ENCODE results near the gene OPCML. TPM values are rescaled to one million over a fixed set of nuclear protein-coding genes. Genes with fewer than 3 reads are reported as not detected.

Gene OPCML
- total and polyA plus RNA-seq, 2 of the 13 experiments (the other 11 are each of a cell fraction or from before 2014, with no cell fraction given): not detected

DNA sequence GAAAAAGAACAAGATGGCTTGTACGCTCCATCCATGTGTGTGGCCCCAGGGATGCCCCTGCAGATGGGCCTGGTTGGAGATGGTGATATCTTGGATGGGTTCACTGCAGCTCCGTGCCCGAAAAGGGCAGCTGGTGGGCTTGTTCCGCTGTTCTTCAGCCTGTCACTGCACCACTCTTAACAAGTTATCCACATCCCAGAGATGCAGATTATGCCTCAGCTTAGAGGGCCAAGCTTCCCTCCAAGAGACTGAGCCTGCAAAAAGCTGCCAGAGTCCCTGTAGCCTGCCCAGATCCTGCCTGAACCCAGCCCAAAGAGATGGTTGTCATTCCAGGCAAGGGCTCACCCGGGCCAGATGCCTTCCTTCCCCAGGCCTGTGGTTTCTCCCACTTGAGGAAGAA, 308.0 kb downstream of the OPCML start:
- Histone ChIP-seq H3K27ac (ENCODE audit: extremely low read length, insufficient read depth, low read length) (no peak overlapping the region), H4K20me1 (ENCODE audit: insufficient read depth, low read length) (no peaks in the 10 kb centered on the region), H3K36me3 (replicated peaks in 1 of 2; ENCODE audit: control insufficient read depth in 1 of 2, insufficient read depth in 2 of 2, low read length in 2 of 2) (no peaks in the 10 kb centered on the region), H3K4me3 (replicated peaks in 1 of 3; ENCODE audit: insufficient read depth in 1 of 3, low read depth in 2 of 3, low read length in 3 of 3) (no peak overlapping the region), H3K27me3 (ENCODE audit: control insufficient read depth in 1 of 2, insufficient read depth in 2 of 2, low read length in 2 of 2) (peaks cover 2 to 35% of the 10 kb centered on the region in 2 experiments; a peak in 4 of 5 replicates), H3K4me2 (ENCODE audit: low read depth, low read length) (no peak overlapping the region), H3K9ac (ENCODE audit: insufficient read depth, low read depth, low read length) (no peak overlapping the region), H3K4me1 (ENCODE audit: insufficient read depth, low read length) (no peaks in the 10 kb centered on the region), H3K9me3 (ENCODE audit: low read length) (no peaks in the 10 kb centered on the region), H3K79me2 (ENCODE audit: insufficient read depth, low read length) (no peaks in the 10 kb centered on the region), H2AFZ (ENCODE audit: low read length) (no peak overlapping the region)
- ChIA-PET CTCF (ENCODE audit: low intra/inter-chr PET ratio, low total read pairs) (no interaction called here), POLR2A (no interaction called here)
- 0% methylated on average over 1 of the region's 5 CpGs for WGBS (ENCODE audit: low lambda C conversion rate)
- intact Hi-C loops (cut with micrococcal nuclease; ENCODE audit: unreplicated experiment) (no loop called here), in situ Hi-C loops (cut with HindIII; ENCODE audit: extremely low pct_ligation_motif_present, low pct_unique_long_range_greater_than_20kb) (no loop called here)
- DNase-seq (ENCODE audit: low spot score) (no peak), FAIRE-seq (no peak), ATAC-seq (no peak)
- TF ChIP-seq ZNF746 (CRISPR knock-in tag; IDR thresholded peaks at IDR 0.05): no peak
- TF ChIP-seq IKZF4 (CRISPR knock-in tag; IDR thresholded peaks at IDR 0.05; ENCODE audit: borderline replicate concordance, low read depth, not compliant biosample characterization): no peak
- TF ChIP-seq, protein P1, sequence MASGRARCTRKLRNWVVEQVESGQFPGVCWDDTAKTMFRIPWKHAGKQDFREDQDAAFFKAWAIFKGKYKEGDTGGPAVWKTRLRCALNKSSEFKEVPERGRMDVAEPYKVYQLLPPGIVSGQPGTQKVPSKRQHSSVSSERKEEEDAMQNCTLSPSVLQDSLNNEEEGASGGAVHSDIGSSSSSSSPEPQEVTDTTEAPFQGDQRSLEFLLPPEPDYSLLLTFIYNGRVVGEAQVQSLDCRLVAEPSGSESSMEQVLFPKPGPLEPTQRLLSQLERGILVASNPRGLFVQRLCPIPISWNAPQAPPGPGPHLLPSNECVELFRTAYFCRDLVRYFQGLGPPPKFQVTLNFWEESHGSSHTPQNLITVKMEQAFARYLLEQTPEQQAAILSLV (CRISPR knock-in tag; IDR thresholded peaks at IDR 0.05; ENCODE audit: borderline replicate concordance): no peak
- TF ChIP-seq FOXJ3 (CRISPR knock-in tag; IDR thresholded peaks at IDR 0.05; ENCODE audit: borderline replicate concordance): no peak
- TF ChIP-seq, protein P2, sequence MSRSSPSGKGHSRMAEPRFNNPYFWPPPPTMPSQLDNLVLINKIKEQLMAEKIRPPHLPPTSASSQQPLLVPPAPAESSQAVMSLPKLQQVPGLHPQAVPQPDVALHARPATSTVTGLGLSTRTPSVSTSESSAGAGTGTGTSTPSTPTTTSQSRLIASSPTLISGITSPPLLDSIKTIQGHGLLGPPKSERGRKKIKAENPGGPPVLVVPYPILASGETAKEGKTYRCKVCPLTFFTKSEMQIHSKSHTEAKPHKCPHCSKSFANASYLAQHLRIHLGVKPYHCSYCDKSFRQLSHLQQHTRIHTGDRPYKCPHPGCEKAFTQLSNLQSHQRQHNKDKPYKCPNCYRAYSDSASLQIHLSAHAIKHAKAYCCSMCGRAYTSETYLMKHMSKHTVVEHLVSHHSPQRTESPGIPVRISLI (CRISPR knock-in tag; IDR thresholded peaks at IDR 0.05; ENCODE audit: borderline replicate concordance): no peak
- TF ChIP-seq NFE2L2 (IDR thresholded peaks at IDR 0.05; ENCODE audit: low read length): no peak
- no TSS peak for BruUV-seq (replicated peaks)

All from HepG2 (cell line).